T-helper 22 cell (primary cell): ENCODE results near the gene DUSP8.

Experiments used
- DNase-seq: peaks from one replicate; pipeline ENCODE4 v3.0.0-alpha.2; 2020; ENCODE audit warnings: low read depth

Gene DUSP8

DNA sequence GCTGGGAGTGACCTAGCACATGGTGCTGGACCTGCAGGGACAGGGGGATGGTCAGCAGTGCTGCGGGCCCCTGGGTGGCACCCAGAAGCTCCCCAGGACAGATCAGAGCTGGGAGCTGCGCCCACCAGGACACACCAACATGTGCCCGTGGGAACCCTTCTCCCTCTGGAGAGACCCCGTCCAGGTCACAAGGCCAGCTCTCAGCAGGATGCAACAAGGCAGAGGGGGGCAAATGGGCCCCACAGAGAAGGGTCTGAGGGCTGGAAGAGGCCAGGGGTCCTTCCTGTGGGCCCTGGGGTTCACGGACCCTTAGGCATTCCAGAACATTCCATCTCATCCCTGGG lies 6.2 kb downstream of the DUSP8 start:
- DNase-seq, result no peak

DNA sequence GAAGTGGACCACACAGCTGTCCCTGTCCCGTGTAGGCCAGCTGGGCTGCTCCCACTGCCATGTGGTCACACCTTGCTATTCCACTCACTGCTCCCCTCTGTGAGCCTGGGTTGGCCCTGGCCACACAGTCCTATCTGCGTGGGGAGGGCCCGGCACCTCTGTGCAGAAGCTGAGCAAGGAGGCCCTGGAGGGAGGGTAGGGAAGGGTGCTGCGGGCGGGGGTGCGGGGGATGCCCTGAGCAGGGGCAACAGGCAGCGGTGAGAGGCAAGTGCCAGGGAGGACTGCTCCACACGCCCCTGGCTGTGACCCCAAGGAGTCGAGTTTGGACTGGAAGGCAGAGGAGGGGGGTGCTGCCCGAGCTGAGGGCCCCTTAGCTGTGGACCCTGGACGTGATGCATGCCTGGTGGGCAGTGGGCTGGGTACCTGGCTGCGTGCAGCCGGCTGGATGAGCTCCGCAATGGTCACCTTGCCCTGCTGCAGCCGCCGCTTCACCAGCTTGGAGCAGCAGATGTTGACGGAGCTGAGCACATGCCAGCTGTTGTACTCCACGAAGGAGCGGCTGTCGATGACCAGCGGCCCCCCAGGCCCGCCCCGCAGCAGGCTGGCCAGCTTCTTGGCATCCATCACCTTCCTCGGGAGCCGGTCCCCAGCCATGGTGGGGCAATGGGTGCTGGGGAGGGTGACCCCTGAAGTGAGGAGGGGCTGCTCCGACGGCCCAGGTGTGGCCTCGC lies 6.7 kb downstream of the DUSP8 start:
- no peak for DNase-seq

DNA sequence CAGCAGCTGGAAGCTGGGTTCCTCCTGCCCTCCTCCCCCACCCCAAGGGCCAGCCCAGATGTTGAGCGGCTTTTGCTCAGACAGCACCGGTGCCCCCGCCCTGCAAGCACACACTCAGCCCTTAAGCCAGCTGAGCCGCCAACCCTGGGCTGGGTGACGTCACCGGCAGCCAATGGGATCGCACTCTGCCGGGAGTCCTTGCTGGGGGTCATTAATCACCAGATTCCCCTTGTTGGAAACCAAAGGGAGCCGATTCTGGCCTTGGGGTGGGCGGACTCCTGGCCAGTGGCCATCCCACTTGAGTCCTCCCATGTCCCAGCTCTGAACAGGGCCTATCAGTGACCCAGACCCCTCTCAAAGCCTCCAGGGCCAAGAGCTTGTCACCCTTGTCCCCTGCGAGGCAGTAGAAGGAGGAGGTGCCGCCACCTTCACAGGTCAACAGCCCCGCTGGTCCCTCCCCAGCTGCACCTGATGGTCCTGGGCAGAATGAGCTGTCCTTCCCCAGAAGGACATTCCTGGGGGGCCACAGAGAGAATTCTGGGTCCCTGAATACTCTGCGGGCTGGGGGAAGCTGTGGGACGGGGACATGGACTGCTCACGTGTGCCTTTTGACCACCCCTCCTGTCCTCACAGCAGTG lies 7.4 kb downstream of the DUSP8 start:
- no peak for DNase-seq

DNA sequence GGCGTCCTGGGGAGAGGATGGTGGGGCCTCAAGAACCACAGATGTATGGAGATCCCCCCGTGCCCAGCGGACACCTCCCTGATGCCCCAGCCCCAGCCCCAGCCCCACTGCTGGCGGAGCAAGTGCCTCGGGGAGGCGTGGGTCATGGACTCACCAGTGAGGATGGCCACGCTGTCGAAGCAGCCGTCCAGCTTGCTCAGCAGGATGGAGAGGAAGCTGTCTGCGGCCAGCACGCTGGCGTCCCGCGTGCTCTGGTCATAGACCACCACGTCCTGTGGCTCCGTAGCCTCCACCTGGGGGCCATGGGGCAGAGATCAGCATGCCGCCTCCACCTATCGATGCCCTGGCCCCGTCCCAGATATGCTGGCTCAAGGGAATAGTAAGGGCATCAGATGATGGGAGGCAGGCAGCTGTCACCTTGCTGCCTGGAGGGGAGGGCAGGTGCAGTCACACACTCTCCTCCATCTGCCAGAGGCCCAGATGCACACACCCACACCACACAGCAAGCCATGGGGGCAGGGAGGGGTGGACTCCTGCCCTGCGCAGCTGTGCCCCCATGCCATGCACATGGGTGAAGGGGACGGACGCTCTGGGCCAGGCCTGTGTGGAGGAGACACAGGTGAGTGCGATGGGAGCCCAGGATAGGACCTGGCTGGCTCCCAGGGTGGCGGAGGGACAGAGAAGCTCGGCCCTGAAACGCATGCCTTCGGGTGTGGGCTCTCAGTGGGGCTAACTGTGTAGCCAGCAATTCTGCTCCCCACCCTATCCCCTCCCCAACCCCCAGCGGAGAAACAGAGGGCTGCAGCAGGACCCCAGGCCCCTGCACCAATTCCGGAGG lies 8.2 kb downstream of the DUSP8 start:
- DNase-seq, result no peak

DNA sequence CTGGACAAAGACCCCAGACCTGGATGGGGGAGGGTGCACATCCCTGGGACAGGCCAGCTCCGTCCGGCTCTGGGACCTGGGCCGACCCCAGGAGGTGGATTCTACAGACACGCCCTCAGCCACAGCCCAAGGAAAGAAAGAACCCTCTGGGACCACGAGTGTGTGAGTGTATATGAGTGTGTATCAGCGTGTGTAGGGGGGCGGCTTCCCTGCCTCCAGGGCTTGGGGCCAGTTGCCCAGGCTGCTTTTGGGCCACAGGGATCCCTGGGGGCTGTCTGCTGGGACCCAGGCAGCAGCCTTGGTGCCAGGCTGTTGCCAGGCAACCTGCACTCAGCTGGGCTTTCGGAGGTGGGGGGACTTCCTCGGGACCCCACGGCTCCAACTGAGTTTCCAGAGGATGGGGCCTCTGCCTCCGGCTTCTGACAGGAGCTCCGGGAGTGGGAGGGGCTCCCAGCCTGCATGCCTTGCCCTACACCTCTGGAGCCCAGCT lies 8.9 kb downstream of the DUSP8 start:
- DNase-seq, result no peak

DNA sequence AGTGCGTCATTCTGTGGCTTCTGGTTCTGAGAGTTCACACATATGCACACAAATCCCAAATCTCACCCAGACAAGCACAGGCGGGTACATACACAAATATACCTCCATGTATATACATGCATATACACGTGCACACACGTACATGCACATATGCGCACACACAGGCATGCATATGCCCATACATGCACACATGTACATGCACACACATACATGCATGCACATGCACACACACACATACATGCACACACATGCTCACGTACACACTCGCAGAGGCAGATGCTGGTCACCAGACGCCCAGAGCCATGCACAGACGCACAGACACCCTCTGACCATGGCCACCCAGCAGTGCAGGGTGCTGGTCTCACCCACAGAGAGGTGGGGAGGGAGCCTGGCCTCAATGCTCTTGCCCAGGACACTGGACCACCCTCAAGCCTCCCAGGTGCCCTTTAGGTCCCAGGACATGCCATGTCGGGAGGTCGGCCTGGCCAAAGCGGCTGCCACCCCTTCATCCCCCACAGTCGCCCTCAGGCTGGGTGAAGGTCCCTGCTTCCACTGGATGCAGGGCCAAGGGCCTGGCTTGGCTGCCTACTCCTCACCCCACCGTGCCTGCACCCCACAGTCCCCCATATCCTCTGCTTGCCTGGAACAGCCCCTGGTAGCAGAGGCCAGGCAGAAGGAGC lies 9.5 kb downstream of the DUSP8 start:
- DNase-seq, result no peak

DNA sequence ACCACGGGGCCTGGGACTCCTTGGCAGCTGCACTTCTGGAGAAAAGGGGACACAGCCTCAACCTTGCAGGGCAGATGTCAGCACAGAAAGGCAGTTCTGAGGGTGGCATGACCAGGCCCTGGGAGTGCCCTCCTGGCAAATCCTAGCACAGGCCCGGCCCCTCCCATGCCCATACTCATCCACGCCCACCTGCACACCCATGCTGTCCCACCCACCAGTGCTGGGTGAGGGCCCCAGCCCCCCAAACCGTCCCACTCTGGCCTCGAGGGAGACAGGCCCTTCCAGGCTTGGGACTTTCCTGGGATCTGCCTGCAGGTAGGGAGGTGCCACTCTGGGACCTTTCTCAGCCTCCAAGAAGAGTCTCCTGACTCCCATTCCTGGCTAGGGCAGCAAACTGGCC lies 10.1 kb downstream of the DUSP8 start:
- no peak for DNase-seq

DNA sequence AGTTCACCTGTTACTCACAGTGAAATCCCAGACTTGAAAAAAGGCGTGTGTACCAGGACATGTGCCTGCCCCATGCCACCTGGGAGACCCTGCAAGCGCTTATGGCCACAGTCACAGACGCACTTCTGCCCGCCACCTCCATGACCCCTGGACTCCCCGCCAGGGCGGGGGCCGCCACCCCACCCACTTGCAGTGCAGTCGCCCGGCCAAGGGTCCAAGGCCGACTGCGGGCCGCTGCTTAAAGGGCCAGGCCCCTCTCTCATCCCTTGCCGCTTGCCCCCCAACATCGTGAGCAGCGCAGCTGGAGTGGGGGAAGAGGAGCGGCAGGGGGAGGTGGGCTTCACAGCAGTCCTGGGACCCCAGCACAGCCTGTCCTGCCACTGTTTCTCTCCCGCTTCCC lies 10.8 kb downstream of the DUSP8 start:
- no peak for DNase-seq

DNA sequence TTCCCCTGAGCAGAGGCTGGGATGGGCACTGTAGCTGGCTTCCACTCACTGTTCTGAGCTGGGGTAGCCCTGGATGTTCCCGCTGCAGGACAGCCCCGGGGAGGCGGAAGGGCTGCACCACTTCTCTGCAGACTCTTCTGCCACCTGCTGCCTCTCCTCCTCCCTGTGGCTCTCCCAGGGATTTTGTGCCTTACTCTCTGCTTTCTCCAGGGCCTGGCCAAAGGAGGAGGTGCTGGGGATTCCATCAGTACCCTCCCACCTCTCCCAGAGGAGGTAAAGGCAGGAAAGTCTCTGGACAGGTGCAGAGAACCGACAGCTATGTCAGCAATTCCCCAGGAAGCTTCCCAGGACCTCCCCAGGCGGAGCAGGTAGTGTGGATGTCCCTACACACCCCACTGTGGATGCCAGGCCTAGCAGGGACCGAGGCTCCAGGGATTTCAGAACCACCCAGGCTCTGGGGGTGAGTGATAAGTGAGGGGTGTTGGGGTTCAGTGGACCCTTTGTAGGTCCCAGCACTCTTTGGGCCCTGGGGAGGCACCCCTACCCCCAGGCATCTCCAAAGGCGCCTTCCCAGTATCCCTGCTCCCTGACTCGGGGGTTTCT lies 11.3 kb downstream of the DUSP8 start:
- DNase-seq, result no peak

DNA sequence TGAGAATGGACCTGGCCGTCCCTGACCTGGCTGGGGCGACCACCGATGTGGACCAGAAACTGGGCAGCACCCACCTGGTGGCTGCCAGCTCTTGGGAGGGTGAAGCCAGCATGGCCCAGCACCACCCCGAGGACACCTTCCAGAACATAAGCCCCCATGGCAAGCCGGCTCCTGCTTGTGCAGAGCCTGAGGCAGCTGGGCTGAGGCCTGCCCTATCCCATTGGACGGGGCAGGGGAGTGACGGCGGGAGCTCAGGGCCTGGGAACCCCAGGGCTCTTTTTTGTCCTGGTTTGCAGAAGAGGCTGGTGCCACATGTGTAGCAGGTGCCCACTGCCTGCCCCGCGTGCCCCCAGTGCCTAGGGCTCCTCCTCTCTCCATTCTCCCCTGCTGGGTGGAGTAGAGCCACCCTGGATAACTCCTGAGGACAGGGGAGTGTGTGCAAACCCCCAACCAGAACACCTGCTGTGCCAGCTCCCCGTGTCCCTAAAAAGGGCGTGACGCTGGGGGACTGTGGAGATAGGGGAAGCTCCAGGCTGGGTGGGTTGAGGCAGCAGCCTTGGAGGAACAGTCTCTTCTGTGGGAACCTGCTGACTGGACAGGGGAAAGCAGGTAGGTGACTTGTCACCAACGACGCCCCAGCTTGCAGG lies 11.9 kb downstream of the DUSP8 start:
- no peak for DNase-seq

DNA sequence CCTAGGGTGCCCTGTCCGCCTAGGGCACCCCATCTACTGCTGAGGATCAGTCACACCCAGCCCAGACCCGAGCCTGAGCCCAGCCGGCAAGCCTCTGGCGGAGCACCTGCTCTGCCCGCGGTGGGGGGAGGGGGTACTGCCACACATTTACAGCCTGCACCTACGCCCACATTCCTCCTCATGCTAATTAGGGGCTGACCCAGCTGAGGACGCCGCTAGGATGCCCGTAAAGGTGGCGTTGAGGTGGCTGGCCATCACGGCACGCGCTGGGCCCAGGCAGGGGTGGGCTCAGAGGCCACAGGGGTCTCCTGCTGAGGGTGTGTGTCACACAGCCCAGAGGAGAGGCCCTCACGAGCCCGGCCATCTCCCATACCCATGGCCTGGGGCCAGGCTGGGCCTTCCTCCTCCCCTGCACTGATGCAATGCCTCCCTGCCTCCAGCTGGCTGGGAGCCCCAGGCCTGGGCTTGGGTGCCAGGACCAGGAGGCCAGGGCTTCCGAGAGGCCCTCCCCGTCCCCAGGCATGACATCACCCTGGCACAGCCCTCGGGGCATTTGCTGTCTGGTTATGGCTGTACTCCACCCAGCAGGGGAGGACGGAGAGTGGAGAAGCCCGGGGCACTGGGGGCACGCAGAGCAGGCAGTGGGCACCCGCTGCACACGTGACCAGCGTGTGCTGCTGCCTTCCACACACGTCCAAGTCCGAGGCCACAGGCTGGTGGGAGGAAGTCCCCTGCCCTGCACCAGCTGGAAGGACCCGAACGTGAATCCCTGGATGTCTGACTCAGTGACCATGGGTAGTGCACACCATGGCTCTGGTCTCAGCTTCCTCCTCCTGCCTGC lies 12.7 kb downstream of the DUSP8 start:
- no peak for DNase-seq

DNA sequence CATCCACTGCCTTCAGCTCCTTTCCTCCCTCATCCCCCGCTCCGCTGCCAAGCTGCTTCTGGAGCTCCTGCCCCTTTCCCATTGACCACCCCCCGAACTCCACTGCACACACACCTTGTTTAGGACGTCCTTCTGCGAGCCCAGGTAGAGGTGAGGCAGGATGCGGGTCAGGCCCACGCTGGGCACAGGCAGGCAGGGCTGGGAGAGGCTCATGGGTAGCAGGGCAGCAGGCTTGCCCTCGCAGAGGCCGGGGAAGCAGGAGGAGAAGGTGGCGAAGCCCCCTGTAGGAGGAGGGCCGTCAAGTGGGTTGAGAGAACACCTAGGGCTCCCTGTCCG lies 13.3 kb downstream of the DUSP8 start:
- no peak for DNase-seq

DNA sequence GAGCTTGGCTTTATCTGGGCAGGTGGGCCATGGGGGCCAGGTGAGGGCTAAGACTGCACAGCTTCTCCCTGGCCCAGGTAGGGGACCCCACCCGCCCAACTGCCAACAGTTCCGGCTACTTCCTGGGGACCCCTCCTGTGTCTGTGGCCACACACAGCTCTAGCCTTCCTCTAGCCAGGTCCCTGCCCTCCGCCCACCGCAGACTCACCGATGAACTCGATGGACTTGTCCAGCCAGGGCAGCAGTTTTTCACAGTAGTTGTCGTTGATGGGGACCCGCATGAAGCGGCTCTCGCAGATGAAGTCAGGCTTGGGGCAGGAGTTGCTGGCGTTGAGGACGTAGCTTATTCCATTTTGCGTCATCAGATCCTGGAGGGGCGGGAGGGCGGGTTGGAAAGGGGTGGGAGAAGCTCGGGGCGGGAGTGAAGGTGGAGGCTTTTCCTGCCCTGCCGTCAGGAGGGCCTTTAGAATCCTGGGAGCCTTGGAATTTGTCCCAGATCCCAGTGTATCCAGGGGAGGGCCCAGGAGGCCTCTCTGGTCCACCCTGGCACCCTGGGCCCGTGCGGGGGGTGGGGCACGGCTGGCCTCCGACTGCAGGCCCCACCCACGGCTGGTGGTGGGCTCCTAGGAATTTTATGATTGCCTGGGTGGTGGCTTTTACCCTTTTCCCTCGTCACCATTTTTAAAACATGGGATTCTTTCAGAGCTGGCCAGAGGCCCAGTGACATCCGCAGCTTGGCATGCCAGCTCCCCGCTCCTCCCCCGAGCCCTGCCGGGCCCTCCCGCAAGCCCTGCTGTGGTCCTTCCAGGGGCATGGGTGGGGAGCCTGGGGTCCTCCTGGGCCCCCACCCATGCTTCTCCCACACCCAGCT lies 13.9 kb downstream of the DUSP8 start:
- DNase-seq, result no peak

DNA sequence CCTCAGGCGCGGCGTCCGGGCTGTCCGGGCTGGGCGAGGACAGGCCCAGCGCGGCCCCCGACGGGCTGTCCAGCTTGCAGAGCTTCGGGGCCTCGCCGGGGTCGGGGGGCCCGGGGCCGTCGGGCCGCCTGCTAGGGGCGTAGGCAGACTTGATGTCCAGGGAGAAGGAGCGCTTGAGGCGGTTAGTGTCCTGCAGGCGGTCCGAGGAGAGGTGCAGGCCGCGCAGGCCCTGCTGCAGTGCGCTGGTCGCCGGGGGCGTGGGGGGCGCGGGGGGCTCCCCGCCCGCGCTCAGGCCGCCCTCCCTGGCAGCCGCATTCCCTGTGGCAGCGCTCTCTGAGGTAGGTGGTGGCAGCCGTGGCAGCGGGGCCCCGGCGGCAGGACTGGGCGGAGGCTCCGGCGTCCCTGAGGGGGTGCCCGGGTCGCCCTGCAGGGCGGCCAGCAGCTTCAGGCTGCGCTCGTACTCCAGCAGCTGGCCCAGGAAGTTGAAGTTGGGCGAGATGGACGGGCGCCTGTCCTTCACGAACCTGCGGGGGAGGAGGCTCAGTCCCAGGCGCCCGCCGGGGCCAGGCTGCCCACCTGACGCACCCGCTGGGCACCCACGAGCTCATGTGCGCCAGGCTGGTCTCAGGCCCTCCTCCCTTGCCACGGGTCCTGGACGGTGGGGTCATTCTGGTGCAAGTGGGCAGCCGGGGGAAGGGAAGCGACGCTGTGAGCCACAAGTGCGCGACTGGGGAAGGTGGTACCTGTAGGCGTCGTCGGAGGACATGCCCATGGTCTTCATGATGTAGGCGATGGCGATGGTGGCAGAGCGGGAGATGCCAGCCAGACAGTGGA lies 14.8 kb downstream of the DUSP8 start:
- DNase-seq, result no peak

DNA sequence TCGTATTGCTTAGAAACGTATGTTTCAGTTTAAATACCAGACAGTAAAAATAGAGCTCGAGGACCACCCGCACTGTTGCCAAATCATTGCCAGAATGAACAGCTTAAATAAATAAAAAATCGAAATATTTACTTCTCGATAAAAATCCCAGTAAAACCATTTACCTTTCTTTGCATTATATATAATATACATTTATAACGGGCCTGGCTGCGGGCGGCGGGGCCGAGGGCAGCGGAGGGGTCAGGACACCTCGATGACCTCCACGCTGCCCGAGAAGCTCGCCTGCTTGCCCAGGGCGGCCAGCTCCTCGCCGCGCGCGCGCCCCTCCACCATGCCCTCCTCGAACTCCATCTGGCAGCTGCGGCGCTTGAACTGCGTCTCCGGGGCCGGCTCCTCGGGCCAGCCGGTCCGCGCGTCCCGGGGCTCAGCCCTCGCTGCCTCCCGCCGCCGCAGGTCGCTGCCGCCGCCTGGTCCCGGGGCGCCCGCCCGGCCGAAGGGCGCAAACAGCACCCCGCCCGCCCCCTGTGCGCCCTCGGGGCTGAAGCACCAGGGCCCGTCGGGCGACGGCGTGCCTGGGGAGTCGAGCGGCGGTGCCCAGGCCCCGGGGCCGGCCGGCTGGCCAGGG lies 15.7 kb downstream of the DUSP8 start:
- no peak for DNase-seq

DNA sequence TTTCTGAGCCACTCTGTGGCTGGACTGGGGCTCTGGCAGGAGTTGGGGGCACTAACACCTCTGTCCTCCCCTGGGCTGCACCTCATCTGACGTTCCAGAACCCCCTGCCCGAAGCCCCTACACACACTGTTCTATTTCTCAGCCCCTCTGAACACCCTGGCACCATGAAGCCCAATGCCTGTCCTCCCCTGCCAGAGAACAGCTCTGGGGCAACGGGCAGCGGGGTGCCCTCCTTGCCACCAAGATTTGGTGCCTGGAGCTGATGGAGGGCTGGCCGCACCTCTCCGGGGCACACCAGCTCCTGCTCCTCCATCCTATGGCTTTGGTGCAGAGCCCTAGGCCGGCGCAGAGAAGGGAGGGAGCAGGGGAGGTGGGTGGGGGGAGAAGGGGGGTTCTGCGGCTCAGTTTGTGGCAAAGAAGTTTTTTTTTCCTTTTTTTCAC lies 16.3 kb downstream of the DUSP8 start:
- DNase-seq, result no peak

DNA sequence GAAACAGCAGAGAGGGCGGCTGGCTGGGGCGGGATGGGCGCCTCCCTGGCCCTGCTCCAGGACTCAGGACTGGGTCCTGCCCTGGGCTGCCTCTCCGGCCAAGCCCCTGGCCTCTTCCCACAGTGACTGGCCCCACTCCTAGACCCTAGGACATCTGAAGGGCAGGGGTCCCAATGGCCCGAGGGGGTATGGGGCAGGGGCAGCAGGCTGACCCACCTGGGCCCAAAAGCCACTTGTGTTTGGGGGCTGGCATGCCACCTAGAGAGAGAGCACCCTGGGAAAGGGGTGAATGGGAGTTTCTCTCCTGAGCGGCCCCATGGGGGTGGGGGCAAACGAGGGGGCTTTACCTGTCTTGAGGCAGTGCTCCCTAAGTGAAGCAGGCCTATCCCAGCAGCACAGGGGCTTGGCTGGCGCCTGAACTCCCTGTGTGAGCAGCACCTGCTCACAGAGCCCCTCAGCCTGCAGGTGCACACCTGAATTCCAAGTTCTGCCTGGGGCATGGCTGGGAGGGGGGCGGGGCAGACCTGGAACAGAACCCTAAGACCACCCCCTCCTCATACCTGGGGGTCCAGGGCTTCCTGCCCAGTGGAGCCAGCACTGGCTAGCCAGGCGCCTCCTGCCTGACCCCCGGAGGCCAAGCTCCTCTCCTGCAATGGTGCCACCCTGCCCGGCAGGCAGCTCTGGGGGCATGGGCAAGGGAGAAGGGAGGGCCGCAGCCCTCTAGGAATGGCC lies 16.9 kb downstream of the DUSP8 start:
- DNase-seq, result no peak
